NB4 (cell line): ENCODE data around the gene ZDHHC7.
A peak's percentile ranks its signal among the peaks of the same experiment; 100 is the strongest.

Experiments used
- DNase-seq: peaks from one replicate; pipeline ENCODE4 v3.0.0; 2010; ENCODE audit warnings: low read depth
- H3K4me3 ChIP-seq: one replicate; pipeline ENCODE4 v1.5.1; 2011; ENCODE audit warnings: mild to moderate bottlenecking, low read depth, low read length, moderate library complexity
- MYC ChIP-seq: IDR thresholded peaks from 2 replicates; pipeline ENCODE4 v1.6.1; 2011; ENCODE audit warnings: low read depth, low read length
- POLR2A ChIP-seq: IDR thresholded peaks from 2 replicates; pipeline ENCODE4 v1.6.1; 2011; ENCODE audit warnings: mild to moderate bottlenecking; ENCODE audit not compliant: insufficient read length; ENCODE audit errors: extremely low read depth
- TF ChIP-seq, protein P1 (sequence below): IDR thresholded peaks from one replicate; pipeline ENCODE4 v1.5.1; 2012; ENCODE audit warnings: low read depth, low read length
- TF ChIP-seq, protein P2 (sequence below): IDR thresholded peaks from 2 replicates; pipeline ENCODE4 v1.6.1; 2011; ENCODE audit warnings: low read depth, low read length

Gene ZDHHC7

DNA sequence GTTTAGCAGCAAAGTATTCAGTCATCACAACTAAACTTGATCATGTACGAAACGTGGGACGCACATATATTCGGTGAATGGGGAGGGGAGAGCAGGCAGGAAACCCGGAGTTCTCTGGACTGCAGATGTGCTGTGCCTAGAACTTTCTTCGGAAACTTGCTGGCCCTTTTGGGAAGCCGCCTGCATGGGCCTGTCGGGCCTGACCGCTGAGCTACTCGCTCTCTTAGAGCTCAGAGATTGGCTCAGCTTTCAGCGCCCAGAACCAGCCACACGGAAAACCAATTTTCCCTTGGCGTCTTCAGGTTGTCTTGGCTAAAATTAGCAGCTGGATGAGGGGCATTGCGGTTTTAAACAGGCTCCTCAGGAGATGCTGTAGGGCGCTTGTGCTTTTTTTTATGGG, 38.1 kb downstream of the ZDHHC7 start:
- no peak overlapping the region for H3K4me3 ChIP-seq
- TF ChIP-seq, protein P1, sequence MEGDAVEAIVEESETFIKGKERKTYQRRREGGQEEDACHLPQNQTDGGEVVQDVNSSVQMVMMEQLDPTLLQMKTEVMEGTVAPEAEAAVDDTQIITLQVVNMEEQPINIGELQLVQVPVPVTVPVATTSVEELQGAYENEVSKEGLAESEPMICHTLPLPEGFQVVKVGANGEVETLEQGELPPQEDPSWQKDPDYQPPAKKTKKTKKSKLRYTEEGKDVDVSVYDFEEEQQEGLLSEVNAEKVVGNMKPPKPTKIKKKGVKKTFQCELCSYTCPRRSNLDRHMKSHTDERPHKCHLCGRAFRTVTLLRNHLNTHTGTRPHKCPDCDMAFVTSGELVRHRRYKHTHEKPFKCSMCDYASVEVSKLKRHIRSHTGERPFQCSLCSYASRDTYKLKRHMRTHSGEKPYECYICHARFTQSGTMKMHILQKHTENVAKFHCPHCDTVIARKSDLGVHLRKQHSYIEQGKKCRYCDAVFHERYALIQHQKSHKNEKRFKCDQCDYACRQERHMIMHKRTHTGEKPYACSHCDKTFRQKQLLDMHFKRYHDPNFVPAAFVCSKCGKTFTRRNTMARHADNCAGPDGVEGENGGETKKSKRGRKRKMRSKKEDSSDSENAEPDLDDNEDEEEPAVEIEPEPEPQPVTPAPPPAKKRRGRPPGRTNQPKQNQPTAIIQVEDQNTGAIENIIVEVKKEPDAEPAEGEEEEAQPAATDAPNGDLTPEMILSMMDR: no peak
- TF ChIP-seq, protein P2, sequence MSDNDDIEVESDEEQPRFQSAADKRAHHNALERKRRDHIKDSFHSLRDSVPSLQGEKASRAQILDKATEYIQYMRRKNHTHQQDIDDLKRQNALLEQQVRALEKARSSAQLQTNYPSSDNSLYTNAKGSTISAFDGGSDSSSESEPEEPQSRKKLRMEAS: no peak
- TF ChIP-seq MYC (no peak), POLR2A (no peak)
- no peak for DNase-seq

DNA sequence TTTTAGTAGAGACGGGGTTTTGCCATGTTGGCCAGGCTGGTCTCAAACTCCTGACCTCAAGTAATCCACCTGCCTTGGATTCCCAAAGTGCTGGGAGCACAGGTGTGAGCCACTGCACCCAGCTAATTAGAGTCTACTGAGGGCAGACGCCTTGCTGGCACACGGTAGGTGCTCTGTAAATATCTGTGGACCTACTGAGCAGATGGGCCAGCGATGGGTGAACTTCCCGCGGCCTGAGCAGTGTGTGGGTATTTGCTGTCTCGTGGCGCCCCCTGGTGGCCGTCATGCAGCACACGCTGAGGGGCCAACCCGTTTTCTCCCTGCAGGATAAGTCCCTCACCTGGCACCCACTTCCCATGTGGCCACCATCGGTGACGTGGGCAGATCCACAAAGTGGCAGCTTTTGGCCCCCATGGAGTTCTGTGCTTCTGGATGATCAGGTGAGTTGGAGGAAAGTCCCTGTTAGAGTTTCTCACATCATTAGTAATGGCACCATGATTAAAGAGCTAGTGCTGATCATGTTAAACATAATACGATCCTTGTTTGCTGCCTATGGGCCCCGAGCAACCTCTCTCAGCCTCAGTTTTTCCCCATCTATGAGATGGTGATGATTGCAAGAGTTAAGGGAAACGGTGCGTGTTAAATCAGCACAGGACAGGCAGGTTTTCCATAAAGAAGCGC, 40.7 kb downstream of the ZDHHC7 start:
- DNase-seq: peak; percentile 85
- TF ChIP-seq MYC: no peak
- TF ChIP-seq, protein P2: peak; percentile 41; the same call in 1 of the 2 replicates
- TF ChIP-seq, protein P1: peak; percentile 88
- no peak overlapping the region for H3K4me3 ChIP-seq

DNA sequence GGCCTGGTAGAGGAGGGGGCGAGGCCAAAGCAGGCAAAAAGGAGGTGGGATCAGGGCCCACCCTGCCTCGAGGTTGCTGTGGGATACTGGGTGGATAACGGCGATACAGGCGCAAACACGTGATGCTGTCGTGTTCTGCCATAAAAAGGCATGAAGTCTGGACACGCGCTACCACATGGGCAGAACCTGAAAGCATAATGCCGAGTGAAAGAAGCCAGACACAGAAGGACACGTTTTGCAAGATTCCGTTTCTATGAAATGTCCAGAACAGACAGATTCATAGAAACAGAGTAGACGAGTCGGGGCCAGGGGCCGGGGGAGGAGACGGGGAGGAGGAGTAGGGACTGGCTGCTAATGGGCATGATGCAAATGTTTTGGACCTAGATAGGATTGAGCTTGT, 43.5 kb downstream of the ZDHHC7 start:
- no peak overlapping the region for H3K4me3 ChIP-seq
- TF ChIP-seq, protein P2: no peak
- TF ChIP-seq MYC (no peak), POLR2A (no peak)
- TF ChIP-seq, protein P1: no peak
- no peak for DNase-seq

DNA sequence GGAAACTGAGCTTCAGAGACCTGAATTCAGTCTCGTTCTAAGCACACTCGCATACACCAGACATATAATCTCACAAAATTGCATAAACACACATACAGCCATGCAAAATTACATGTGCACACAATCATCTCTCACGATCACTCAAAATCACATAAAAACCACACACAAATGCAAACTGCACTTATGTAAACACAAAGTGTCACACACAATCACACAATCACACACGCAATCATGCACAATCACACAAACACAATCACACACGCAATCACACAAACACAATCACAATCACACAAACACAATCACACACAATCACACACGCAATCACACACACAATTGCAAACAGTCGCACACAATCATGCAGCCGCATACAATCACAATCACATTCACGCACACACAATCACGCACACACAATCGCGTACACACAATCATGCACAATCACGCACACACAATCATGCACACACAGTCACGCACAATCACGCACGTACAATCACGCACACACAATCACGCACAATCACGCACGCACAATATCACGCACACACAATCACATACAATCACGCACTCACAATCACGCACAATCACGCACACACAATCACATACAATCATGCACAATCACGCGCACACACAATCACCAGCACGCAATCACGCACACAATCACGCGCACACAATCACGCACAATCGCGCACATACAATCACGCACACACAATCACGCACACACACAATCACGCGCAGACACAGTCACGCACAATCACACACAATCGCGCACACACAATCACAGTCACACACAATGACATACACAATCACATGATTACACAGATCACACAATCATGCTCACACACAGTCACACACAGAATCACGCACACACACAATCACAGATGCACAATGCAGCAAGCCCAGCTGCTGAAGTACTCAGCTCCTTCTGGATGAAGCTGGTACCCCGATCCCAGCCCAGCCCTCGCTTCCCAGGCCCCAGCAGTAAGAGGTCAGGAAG, 45.6 kb downstream of the ZDHHC7 start:
- no peak for DNase-seq
- TF ChIP-seq POLR2A: no peak
- TF ChIP-seq, protein P1: no peak
- TF ChIP-seq, protein P2: no peak
- TF ChIP-seq MYC: no peak
- no peak overlapping the region for H3K4me3 ChIP-seq

DNA sequence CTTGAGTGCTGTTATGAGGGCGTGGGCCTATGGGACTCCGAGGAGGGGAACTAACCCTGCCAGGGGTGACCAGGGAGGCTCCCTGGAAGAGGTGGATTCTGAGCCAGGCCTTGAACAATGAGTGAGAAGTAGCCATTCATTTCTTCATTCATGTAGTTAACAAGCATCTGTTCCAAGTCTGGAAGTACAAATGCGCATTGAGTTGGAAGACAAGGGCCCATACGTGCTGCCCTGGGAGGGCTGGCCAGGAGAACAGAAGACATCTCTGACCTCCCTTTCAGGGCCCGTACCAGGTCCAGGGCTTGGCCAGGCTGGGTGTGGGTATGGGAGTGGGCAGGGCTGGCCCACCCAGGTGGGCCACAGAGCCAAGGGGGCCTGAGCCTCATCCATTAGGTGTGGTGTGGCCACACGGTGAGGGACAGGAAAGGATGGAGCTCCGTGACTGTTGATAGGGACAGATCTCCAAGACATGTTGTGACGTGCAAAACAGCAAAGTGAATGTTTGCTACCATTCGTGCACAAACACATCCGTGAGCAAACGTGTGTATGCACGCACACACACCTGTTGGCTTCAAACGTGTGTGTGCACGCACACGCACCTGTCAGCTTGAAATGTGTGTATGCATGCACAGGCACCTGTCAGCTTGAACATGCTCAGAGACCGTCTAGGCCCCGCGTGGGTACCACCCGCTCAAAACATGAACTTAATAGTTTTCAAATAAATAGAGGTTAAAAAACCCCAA, 46.8 kb downstream of the ZDHHC7 start:
- H3K4me3 ChIP-seq: no peak overlapping the region
- TF ChIP-seq, protein P2: no peak
- TF ChIP-seq MYC: no peak
- DNase-seq: no peak
